Gastroesophageal sphincter (tissue), 4 donors: ENCODE results near the gene COL25A1. TPM values are rescaled to one million over a fixed set of nuclear protein-coding genes. Genes with fewer than 3 reads are reported as not detected.

Source experiments
- ATAC-seq: fragments of 150-250 bp; one replicate; pipeline ENCODE4 v1.9.1; 2016; ENCODE audit warnings: mild to moderate bottlenecking, moderate library complexity
- H3K27ac ChIP-seq, 4 donors: fragments of 200-600 bp; sonication (generic) in 3 of 4; 1 replicate in 3 of 4; 2 replicates in 1 of 4; pipeline ENCODE4 v1.5.1; 2016 to 2019
- H3K27me3 ChIP-seq: fragments of 200-600 bp; sonication (generic); one replicate; pipeline ENCODE4 v1.5.1; 2019
- H3K36me3 ChIP-seq, 2 donors: fragments of 200-600 bp; sonication (generic); one replicate each; pipeline ENCODE4 v1.5.1; 2019; ENCODE audit warnings: control low read depth in 1 of 2
- H3K4me1 ChIP-seq, 3 donors: fragments of 200-600 bp; sonication (generic); 1 replicate in 2 of 3; 2 replicates in 1 of 3; pipeline ENCODE4 v1.5.1; 2016 to 2019; ENCODE audit warnings: control low read depth in 2 of 3
- H3K4me3 ChIP-seq, 2 donors: fragments of 200-600 bp; sonication (generic); one replicate each; pipeline ENCODE4 v1.5.1; 2019; ENCODE audit warnings: mild to moderate bottlenecking in 1 of 2, moderate library complexity in 1 of 2
- H3K9me3 ChIP-seq, 3 donors: fragments of 200-600 bp; sonication (generic); one replicate each; pipeline ENCODE4 v1.5.1; 2017 to 2019; ENCODE audit warnings: control low read depth in 2 of 3
- CTCF ChIP-seq, 4 experiments: fragments of 200-600 bp in 2 of 4; fragments of 450-650 bp in 2 of 4; sonication (generic) in 1 of 4; IDR thresholded peaks; one replicate each; pipeline ENCODE4 v1.5.1; 2017 to 2019; ENCODE audit warnings: antibody characterized with exemption in 4 of 4, mild to moderate bottlenecking in 2 of 4, moderate library complexity in 2 of 4
- EP300 ChIP-seq: sonication (generic); formaldehyde crosslinking; IDR thresholded peaks from one replicate; pipeline ENCODE4 v1.6.1; 2017; ENCODE audit warnings: antibody characterized with exemption, mild to moderate bottlenecking
- POLR2A ChIP-seq, 2 donors: fragments of 450-650 bp; IDR thresholded peaks; one replicate each; pipeline ENCODE4 v1.6.1; 2017; ENCODE audit warnings: antibody characterized with exemption in 2 of 2, mild to moderate bottlenecking in 2 of 2, moderate library complexity in 1 of 2
- POLR2AphosphoS5 ChIP-seq: sonication (generic); formaldehyde crosslinking; IDR thresholded peaks from one replicate; pipeline ENCODE4 v1.6.1; 2017; ENCODE audit warnings: antibody characterized with exemption
- WGBS, 2 donors: methylation state at CpG; one replicate each; pipeline ENCODE4 v1.1.5; 2018; ENCODE audit warnings: low coverage in 1 of 2; 5-methylcytosine and 5-hydroxymethylcytosine counted together
- total RNA-seq, 4 donors: library from RNA; depleted of rRNA; stranded (reverse); fragments of >200 nt; gene quantifications; one replicate each; pipeline ENCODE4 v1.1.0, GENCODE V29; 2016

Gene COL25A1
- total RNA-seq, 4 donors from 2014 or later, result 0.40 to 1.8 (median 1.0) TPM

- Histone ChIP-seq H3K4me1 (no peaks in the 10 kb centered on the region), H3K27me3 (no peaks in the 10 kb centered on the region), H3K36me3 (no peaks in the 10 kb centered on the region), H3K9me3 (no peaks in the 10 kb centered on the region), H3K4me3 (no peak overlapping the region), H3K27ac (no peak overlapping the region)
- TF ChIP-seq EP300, result no peak
- WGBS, 2 donors, result 0 to 6% methylated on average over 1 of the region's 1 CpG
- ATAC-seq, result no peak
Observed at GRCh38 chr4:108885211-108885610, 417.2 kb downstream of the COL25A1 start.

GRCh38 chr4:108884596-108884995 lies 417.9 kb downstream of the COL25A1 start:
- no peak for TF ChIP-seq CTCF (IDR thresholded peaks at IDR 0.05)
- TF ChIP-seq EP300, result no peak
- TF ChIP-seq POLR2A (IDR thresholded peaks at IDR 0.05), result no peak
- no peak for TF ChIP-seq POLR2AphosphoS5
- Histone ChIP-seq H3K27ac (no peak overlapping the region), H3K4me3 (no peak overlapping the region), H3K36me3 (no peaks in the 10 kb centered on the region), H3K9me3 (no peaks in the 10 kb centered on the region), H3K4me1 (no peaks in the 10 kb centered on the region), H3K27me3 (no peaks in the 10 kb centered on the region)
- no peak for ATAC-seq

- TF ChIP-seq POLR2AphosphoS5, result no peak
- TF ChIP-seq CTCF (IDR thresholded peaks at IDR 0.05), result no peak
- no peak for TF ChIP-seq EP300
- TF ChIP-seq POLR2A (IDR thresholded peaks at IDR 0.05), result no peak
- Histone ChIP-seq H3K27me3 (no peaks in the 10 kb centered on the region), H3K4me1 (no peaks in the 10 kb centered on the region), H3K27ac (no peak overlapping the region), H3K36me3 (no peaks in the 10 kb centered on the region), H3K9me3 (no peaks in the 10 kb centered on the region), H3K4me3 (no peak overlapping the region)
- WGBS, 2 donors, result 77 to 78% methylated on average over 4 of the region's 4 CpGs
- ATAC-seq, result no peak
Observed at GRCh38 chr4:108881986-108882385, 420.5 kb downstream of the COL25A1 start.

- Histone ChIP-seq H3K4me1 (no peaks in the 10 kb centered on the region), H3K9me3 (no peaks in the 10 kb centered on the region), H3K27ac (no peak overlapping the region), H3K27me3 (no peaks in the 10 kb centered on the region), H3K4me3 (no peak overlapping the region), H3K36me3 (no peaks in the 10 kb centered on the region)
- WGBS, 2 donors, result 15 to 52% methylated on average over 2 to 3 of the region's 3 CpGs
- TF ChIP-seq POLR2AphosphoS5 (no peak), POLR2A (IDR thresholded peaks at IDR 0.05) (no peak), EP300 (no peak), CTCF (IDR thresholded peaks at IDR 0.05) (no peak)
- ATAC-seq, result no peak
Observed at GRCh38 chr4:108881190-108881589, 421.3 kb downstream of the COL25A1 start.

- TF ChIP-seq CTCF (IDR thresholded peaks at IDR 0.05) (no peak), POLR2A (IDR thresholded peaks at IDR 0.05) (no peak), EP300 (no peak), POLR2AphosphoS5 (no peak)
- Histone ChIP-seq H3K4me3 (no peak overlapping the region), H3K9me3 (no peaks in the 10 kb centered on the region), H3K36me3 (no peaks in the 10 kb centered on the region), H3K27ac (no peak overlapping the region), H3K4me1 (no peaks in the 10 kb centered on the region), H3K27me3 (no peaks in the 10 kb centered on the region)
- WGBS, 2 donors, result 32 to 60% methylated on average over 3 of the region's 3 CpGs
- ATAC-seq, result no peak
Observed at GRCh38 chr4:108878806-108879205, 423.7 kb downstream of the COL25A1 start.
